ENCODE data around the gene MCM8.

The MCM8 gene

DNA sequence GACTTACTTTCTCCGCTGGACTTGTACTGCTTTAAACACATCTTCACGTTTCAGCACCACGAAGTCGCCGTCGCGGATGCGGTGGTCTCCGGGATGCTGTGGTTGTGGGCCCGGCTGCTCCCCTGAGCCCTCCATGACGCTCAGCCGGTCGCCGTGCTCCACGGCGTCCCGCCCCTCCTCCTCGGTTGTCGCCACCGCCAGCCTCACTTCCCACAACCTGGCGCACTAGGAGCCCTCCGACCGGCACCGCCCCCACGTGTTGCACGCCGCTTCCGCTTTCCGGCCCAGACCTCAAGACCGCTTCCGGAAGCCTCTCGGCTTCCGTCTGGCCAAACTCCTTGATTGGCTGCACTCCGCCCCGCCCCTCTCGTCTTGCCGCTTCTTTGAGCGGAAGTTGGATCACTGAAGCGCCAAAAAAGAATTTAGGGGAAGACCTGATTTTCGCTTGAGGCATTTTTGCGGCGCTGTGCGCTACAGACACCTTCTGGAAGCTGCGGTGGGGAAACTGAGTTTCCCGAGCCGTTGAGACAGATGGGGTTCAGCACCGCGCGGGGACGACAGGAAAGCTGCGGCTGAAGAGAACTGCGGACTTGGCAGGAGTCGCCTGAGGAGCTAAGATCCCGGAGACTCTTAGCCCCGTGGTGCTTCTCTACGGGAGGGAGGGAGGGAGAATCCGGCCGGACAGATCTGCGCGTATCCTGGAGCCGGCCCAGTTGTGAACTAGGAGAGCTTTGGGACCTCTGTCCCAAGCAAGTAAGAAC lies at the start of gene MCM8, which contains the start of gene TRMT6:
Gene MCM8, plus strand, starts transcription at position 382 of the 761 bp plus-strand sequence. CDS start 1,364 bp downstream, outside the sequence.
Gene TRMT6, minus strand, starts transcription at position 263 of the 761 bp plus-strand sequence. Its CDS starts 128 bp downstream, at position 135.
- peak; percentile 95 for DNase-seq

DNA sequence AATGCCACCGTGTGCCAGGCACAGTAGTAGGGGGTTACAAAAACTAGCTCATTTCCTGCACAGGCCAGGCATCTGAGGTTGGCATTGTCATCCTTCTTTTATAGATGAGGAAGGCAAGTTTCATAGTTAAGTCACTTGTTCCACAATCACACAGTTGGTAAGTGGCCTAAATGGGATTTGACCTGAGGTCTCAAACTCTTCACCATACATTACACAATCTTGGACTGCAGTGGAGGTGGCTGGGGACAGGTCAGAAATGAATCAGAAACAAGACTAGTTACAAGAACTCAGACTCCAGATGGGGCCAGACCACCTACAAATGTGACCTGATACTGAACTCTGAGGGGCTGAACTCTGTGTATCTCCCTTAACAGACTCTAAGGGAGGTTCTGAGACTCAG lies 49.5 kb upstream of the MCM8 start:
- no peak for DNase-seq

GRCh38 chr20:5908981-5909380 lies 41.5 kb upstream of the MCM8 start:
- no peak for DNase-seq

GRCh38 chr20:5910186-5910585 lies 40.3 kb upstream of the MCM8 start:
- DNase-seq: no peak

DNA sequence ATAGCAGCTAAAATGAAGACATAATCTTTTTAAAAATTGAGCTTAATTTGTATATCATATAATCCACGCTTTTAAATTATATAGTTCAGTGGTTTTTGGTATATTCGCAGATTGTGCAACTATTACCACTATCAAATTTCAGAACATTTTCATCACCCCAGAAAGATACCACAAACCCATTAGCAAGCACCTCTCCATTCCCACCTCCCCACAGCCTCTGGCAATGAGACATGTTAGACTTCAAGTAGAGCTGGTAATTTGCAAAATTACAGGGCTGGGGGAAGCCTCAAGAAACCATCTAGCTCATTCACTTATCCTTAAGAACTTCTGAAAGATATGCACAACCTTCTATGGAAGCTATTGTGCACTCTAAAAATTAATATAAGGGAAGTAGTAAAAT lies 37.3 kb upstream of the MCM8 start:
- DNase-seq: no peak

DNA sequence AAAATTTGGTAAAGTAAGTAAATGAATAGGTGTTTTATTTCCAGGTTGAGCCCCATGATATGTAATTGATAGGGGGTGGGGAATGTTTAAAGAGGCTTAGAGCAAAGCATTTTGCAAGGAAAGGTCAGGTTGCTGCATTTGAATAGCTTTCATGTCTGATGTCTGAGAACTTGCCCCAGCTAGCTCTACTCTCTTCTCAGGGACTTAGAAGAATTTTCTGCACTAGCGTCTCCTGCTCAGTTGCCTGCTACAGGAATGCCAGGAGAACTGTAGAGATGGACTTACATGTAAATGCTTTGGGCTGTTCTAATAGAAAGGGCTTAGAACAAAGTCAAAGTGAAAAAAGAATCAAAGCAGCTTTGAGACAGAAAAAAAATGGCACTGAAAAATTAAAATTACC lies 35.6 kb upstream of the MCM8 start:
- no peak for DNase-seq

GRCh38 chr20:5918856-5919625 lies 31.4 kb upstream of the MCM8 start:
- no peak for DNase-seq

DNA sequence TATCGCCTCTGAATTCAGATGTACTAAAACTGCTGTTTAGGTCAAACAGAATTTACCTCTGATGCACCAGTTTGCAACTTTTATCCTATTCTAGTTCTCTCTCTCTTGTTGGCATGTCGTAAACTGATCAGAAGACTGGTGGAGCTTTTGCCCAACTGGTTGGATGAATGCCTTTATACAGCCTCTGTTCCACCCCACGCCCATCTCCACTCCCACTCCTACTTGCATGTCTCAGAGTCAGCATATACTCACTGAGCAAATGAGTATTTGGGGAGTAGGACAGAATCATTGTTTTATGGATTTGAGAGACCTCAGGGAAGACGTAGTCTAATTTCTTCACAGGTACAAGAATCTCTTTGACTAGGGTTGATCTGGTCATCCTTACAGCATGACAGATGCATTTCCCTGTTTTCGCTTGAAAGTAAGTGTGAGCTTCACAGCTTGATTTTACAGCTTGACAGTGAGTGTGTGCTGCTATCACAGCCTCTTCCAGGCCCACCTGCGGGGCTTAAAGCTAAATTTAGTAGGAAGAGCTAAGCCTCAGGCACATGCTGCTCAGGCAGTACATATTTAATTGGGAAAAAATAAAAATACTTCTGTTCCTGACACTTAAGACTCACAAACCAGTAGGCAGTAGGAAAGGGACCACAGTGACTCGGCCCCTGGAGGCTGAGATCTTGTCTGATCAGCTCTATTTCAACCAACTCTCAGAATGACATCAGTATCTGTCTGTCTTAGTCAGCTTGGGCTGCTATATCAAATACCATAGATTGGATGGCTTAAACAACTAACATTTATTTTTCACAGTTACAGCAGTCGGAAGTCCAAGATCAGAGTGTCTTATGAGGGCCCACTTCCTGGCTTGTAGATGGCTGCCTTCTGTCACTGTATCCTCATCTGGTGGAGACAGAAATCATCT lies 30.6 kb upstream of the MCM8 start:
- DNase-seq: no peak

- no peak for DNase-seq
These were observed 29.9 kb upstream of the MCM8 start for GRCh38 chr20:5920581-5920980.

DNA sequence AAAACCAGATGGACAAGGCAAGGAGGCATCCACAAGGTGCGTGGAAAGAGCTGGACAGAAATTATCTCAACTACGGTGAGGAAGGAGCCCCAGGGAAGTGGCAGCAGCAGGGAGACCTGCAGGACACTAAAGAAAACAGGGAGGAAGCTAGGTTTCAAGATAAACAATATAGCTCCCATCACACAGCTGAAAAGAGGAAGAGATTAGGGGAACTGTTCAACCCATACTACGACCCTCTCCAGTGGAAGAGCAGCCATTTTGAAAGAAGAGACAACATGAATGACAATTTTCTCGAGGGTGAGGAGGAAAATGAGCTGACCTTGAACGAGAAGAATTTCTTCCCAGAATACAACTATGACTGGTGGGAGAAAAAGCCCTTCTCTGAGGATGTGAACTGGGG lies 27.0 kb upstream of the MCM8 start:
- DNase-seq: no peak

DNA sequence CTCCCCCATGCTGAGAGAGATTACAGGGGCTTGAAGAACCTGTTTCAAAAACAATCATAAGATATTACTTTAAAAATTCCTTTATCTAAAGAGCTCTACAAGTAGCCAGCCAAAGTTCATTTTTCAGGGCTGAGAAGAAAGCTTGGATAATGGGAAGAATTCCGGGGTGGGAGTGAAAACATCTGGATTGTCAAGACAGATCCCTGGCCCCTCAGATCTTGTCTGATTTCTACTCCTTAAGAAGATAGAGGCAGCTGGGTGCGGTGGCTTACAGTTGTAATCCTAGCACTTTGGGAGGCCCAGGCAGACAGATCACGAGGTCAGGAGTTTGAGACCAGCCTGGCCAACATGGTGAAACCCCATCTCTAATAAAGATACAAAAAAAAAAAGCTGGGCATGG lies 24.9 kb upstream of the MCM8 start:
- DNase-seq: no peak

DNA sequence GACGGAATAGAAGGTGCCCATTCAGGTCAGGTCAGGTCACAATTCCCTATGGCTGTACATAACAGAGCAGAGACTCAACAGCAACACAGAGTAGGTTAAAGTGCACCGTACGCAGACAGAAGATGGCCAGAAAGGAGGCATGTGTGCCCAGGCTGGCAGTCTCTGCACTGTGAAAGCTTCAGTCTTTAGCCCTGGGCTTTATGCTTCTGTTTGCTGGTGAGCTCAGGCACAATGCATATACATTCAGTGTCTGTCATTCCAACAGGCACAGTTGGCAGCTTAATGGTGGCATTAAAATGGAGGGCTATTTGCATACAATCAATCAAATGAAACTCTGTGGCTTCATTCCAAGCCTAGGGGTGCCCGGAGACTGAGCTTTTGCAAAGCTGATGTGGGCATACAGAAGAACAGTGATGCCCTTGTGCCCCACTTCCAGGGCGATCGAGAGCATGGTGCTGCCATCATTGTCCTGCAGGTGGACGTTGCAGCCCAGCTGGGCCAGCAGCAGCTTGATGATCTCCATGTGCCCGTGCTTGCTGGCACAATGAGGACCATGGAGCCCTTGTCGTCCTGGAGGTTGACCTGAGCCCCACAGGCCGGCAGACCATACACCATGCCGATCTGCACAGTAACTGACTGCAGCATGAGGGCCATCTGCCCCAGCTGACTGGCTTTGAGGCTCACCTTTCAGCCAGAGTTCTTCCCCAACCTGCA lies 22.5 kb upstream of the MCM8 start:
- peak; percentile 16 for DNase-seq

- DNase-seq: no peak
These were observed 21.4 kb upstream of the MCM8 start for GRCh38 chr20:5928836-5929715.

DNA sequence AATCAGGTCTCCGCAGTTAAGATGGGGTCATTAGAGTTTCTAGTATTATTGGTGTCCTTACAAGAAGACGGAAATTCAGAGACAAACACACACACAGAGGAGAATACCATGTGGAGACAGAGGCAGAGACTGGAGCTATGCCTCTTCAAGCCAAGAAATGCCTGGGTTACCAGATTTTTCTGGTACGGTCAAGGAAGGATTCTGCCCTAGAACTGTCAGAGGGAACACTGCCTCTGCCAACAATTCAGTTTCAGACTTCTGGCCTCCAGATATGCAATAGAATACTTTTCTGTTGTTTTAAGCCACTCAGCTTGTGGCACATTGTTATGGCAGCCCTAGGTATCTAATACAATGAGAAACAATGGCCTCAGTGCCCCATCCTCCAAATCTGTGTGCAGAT lies 19.0 kb upstream of the MCM8 start:
- no peak for DNase-seq

GRCh38 chr20:5932796-5933195 lies 17.7 kb upstream of the MCM8 start:
- no peak for DNase-seq

GRCh38 chr20:5933802-5934436 lies 16.5 kb upstream of the MCM8 start:
- DNase-seq: no peak

GRCh38 chr20:5935384-5935783 lies 15.1 kb upstream of the MCM8 start:
- no peak for DNase-seq

- no peak for DNase-seq
These were observed 14.2 kb upstream of the MCM8 start for GRCh38 chr20:5936238-5936637.

DNA sequence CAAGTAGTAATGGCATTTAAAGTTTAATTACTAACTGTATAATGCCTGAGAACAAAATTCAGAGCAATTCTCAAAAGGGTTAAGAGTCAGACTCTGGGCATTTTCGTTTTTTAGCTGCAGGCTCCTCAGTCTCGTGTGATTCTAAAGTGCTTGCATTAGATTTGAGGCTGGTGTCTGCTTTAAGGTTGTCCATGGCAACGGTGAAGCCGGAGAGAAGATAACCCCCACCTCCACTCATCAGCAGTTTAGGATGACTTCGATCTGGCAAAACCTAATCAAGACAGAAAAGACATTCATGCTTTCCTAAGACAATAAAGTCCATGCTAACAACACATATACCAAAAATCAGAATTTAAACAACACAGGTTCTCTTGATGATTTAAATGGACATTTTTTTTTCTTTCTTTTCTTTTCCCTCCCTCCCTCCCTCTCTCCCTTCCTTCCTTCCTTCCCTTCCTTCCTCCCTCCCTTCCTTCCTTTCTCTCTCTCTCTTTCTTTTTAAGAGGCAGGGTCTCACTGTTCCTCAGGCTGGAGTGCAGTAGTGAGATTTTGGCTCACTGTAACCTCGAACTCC lies 11.9 kb upstream of the MCM8 start:
- DNase-seq: no peak

DNA sequence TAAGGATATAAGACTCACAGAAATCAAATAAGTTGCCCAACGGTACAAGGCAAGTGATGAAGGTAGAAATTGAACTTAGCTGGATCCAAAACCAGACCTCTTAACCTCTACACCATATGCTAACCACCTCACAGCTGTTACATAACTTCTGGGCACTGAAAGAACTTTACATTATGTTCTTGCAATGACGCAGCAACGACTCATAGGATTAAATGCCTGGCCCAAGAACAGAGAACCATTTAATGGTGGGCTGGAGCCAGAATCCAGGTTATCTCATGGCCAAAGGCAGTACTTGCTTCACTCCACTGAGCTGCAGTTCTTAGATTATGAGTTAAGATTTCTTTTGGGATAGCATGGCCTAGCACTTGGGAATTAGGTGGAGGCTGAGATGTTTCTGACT lies 4.5 kb upstream of the MCM8 start:
- DNase-seq: no peak

- no peak for DNase-seq
These were observed 3.2 kb upstream of the MCM8 start for GRCh38 chr20:5947276-5947675.

All from NCI-H1048 (cell line).